G401.6 (cell line): ENCODE data around the gene ARAP1.

Experiments
- FAIRE-seq: peaks from 2 replicates; lab custom pipeline; 2012; peaks lifted over from hg19 to GRCh38; lab: Jason Lieb, UNC

Gene ARAP1

DNA sequence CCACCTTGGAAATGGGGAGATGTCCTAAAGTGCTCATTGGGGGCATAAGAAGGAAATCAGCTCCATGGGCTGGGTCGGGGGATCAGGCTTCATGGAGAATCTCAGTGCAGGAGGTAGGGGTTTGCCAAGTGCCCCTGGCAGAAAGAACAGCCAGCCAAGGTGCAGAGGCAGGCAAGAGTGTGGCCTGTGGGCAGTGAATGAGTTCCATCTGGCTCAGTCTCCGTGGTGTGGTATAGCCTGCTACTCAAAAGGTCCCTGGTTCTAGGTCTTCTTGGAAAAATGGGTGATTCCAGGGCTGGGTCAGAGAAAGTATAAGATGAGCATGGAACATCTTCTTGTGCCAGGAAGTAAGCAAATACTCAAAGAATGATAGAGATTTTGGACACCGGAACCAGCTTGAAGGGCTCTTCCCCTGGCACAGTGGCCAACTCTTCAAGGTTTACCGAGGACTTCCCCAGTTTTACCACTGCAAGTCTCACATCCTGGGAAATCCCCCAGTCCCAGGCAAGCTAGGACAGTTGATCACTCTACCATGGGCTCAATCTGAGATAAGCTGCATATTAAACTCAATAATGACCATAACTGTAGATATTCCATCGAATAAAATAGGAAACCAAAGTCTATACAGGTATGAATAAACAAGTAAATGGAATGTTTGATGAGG lies 10.6 kb upstream of the ARAP1 start:
- FAIRE-seq: no peak

DNA sequence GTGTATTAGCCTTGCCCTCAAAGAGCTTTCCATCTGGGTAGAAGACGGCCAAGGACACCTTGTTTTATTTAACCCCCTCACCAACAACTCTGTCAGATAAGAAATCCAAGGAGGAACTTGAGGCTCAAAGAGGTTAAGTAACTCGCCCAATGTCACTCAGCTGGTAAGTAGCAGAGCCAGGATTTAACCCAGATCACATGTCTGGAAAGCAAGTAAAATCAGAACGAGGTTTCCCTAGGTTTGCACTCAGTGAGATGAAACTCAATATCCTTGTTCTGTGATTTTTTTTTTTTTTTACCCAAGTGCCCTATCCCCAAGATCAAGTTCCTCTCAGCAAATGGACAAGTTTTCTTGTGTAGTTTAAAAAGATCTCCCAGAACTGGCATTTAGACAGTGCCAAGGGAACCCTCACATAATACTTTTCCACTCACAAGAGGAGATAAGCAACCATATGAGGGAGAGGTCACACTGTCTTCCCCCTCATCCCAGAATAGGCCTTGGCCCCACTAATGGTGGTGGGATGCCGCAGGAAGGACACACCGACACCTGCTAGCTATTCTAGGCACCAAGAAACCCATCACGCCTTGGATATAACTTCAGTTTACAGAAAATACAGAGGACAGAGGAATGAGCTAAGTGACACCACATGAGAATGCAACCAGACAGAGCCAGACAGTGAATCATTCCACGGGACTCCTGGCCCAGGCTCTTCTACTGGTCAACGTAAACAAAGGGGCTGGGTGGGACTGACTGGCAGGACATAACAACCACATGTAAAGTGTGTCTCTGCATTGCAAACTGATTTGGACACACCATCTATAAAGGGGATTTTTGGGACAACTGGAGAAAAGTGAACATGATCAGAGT lies 8.6 kb upstream of the ARAP1 start:
- no peak for FAIRE-seq

DNA sequence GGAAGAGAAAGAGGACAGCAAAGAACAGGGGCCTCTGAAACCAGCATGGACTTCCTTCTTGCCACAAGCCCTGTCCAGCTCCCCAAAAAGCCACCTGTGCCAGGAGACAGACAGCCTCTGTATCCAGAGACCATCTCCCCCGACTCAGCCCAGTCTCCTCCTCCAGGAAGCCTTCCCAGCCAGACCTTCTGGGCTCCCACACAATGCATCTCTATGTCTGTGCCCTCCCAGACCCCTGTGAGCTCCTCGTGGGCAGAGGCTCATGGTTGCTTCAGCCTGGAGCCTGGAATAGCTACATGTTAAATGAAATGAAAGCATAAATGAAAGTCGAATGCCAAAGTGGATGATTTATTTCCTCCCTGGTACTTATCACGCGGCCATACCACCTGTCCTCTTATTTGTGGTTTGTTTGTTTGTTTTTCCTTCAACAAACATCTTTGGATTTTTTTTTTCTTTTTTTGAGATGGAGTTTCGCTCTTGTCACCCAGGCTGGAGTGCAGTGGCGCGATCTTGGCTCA lies 7.3 kb upstream of the ARAP1 start:
- FAIRE-seq: no peak

DNA sequence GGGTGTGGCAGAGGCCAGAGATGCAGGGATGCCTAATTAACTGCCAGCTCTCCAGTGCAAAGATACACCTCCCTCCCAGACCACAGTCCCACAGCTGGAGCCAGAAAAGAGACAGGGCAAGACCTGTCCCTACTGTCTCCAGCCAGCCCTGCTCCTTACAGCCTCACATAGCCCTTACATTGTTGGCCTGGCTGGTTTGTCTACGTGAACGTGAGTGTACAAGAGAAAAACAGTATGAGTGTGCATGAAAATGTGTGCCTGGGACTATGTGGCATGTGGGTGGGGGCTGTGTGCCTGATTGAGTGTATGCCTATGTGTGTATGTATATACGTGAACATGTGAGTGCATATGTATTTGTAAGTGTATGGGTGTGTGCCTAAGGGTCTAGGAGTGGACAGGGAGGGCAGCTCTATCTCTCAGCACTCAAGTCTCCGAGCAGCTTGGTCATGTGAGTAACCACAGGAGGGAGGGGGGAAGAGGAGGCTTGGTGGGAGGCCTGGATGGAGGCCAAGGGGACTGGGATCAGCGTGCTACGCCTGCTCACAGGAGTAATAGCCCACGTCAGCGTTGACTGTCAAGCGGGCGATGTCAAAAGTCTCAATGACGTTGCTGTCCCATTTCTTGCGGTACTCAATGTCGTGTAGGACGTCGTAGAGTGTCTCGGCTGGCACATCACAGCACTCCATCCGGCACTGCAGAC lies 6.6 kb upstream of the ARAP1 start:
- FAIRE-seq: no peak

DNA sequence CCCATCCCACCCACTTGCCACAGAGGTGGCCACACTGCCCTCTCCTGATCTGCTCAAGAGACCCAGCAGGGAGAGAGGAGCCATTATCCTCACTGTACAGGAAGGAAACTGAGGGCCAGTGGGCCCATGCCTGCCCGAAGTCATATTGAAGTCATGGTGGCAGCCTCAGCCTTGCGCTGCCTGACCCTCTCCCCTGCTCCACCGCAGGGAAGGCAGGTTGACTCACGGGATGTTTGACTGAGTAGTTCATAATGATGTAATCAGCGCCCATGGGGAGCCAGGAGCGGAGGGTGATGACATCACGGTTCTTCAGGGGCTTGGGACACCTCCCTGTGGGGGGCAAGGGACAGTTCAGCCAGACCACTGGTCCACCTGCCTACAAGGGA lies 6.1 kb upstream of the ARAP1 start:
- FAIRE-seq: no peak

DNA sequence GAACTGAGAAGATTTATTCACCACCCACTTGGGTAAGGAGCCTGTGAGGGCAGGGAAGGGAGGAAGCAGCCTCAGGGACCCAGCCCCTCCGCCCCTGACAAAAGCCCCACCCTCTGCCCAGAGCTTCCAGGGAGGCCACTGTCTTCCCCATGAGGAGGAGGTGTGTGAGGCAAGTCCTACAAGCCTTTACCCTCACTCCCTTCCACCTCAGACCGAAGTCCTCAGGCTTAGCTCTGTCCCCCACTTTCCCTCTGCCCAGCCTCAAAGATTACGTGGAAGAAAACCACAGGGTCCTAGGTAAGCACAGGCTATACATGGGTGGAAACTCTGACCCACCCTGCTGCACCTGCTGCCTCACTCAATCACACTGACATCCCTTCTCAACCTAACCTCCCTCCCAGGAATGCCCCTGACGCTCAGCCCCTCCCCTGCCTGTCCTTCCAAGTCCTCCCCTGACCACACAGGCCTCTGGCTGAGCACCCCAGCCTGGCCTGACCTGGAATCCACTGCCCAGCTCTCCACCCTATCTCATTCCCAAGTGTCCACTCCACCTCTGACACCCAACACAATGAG lies 3.6 kb upstream of the ARAP1 start:
- FAIRE-seq: no peak

DNA sequence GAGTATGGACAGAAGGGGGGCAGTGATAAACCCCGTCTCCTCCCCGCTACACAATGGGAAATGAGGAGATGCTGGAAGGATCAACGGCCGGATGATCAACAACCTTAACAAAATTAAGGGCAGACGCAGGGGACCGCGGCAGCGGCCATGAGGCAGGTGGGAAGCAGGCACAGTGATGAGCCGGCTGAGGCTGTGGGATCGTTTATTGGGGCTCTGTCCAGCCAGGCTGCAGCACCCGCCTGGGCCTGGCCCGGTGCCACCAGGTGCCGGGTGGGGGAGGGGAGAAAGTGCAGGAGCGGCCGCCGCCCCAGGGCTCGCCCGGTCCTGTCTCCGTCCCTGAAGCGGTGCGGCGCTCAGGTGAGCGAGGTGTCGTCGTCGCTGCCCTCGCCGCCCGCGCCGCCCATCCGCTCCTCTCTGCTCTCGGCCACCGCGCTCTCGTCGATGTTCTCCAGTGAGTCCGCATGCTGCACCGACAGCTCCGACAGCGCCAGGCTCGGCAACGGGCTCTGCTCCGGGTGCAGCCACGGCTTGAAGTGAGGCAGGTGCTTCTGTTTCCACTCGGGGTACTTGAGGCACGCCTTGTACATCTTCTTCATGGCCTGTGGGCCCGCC lies 2.4 kb upstream of the ARAP1 start:
- no peak for FAIRE-seq

DNA sequence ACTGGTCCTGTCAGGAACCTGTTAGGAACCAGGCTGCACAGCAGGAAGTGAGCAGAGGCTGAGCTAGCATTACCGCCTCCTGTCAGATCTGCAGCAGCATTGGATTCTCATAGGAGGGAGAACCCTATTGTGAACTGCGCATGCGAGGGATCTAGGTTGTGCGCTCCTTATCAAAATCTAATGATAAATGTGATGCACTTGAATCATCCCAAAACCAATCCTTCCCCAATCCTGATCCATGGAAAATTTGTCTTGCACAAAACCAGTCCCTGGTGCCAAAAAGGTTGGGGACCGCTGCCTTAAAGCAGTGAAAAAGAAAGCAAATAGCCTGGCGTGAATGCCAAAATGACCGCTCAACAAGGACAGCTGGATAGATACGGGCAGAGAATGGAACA lies 1.9 kb upstream of the ARAP1 start:
- no peak for FAIRE-seq

DNA sequence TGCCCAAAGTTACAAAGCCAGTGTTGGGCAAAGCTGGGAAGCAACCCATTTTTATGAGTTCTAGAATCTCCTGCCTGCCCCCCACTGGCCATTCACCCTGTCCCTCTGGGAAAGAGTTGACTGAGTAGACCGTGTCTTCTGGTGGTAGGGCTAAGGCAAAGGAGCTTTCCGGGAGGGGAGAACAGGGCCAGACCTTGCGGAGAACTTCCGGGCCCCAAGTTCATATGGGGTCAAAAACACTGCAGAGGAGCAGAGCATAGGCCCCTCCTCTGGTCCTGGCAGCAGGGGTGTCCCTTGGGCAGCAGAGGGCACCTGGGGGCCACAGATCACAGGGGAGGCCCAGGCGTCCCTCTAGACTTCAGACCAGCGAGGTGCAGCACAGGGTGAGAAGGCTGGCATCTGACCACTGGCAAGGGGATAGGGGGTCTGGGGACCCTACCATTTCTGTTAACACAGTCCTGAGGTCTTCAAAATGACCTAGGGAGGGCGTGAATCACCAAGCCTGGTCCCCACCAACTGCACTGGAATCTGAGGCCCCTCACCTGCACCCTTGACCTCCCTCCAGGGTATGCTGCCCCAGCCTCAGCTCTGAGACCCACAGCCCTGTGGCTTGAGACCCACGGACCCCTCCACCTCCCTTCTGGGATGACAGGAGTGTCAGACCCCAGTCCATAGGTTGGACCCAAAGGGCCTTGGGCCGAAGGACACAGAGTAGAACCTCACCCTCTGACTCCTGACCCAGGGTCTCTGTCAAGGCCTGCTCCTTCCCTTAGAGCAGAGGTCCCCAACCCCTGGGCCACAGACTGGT lies 1.3 kb upstream of the ARAP1 start:
- no peak for FAIRE-seq

DNA sequence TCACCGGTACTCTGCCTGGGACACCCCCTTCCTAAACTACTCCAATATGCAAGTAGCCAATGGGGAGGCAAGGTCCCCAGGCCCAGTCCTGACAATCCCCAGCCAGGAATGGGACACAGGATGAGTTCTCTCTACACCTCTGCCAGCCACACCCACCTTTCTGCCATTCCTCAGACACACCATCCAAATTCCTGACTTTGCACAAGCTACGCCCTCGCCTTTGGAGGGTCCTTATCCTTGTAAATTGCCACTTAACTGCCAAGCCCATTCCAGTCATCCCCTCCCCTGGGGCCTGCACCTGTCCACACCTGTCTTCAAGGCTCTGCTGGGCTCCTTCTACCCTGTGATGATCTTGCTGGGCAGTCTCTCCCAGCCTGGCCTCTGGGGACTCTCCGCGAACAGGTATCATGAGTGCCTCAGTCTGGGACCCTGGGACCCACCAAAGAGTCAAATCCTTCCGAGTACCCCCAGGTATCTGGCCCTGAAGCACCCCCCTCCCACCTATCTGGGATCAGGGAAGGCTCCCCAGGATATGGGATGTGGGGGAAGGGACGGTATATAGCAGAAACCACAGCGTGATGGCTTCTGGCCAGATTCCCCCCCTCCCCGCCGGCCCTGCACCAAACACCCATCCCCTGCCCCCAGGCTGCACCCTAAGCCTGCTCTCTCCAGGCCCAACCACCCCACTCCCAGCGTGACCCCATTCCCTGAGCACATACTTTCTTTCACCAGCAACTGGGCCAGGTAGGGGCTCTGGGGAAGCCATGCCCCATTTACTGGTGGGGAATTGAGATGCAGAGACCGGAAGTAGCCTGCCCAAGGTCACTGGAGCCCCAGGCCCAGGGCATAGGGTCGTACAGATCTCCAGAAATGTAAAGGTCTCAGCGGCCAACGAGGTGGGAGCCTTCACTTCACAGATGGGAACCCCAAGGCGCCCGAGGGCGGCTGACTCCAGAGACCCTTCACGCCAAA lies 806 bp downstream of the ARAP1 start:
- no peak for FAIRE-seq

DNA sequence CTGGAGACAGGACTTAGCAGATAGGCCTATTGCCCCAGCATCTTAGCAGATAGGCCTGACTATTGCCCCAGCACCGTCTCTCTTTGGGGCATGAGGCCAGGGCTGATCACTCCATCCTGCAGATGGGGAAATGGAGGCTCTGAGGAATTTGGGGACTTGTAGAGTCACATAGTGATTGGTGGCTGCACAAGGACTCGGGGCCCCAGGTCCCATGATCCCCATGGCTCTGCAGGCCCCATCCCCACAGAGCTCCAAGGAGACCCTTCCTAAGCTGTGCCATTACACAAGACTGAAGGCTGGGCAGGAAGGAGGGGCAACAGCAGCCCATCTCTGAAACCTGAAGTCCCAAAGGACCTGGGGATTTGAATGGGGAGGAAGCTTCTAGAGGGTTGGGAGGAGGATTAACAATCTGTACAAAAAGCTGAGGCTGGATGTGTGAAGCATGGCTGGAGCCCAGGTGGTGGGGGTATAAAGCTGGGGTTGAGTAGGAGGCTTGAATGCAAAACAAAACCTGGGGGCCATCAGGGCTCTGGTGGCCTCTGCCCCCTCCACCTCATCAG lies 1.6 kb downstream of the ARAP1 start:
- FAIRE-seq: no peak

DNA sequence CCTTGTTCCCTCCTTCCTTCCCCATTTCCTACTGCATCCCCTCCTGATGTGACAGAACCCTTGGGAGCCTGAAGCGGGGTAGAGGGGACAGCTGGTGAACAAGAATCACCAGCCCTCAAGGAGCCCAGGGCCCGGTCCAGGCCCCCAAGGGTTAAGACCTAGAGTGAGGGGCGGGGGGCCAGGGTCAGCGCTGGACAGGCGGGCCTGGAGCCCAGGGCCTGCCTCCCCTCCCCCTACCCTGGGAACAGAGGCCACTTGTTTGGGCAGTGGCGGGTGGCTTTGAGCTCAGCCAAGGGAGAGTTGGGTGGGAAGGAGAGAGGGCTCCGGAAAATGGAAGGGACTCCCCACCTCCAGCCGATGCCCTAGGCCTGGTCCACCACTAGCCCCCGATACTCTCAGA lies 2.1 kb downstream of the ARAP1 start:
- no peak for FAIRE-seq

DNA sequence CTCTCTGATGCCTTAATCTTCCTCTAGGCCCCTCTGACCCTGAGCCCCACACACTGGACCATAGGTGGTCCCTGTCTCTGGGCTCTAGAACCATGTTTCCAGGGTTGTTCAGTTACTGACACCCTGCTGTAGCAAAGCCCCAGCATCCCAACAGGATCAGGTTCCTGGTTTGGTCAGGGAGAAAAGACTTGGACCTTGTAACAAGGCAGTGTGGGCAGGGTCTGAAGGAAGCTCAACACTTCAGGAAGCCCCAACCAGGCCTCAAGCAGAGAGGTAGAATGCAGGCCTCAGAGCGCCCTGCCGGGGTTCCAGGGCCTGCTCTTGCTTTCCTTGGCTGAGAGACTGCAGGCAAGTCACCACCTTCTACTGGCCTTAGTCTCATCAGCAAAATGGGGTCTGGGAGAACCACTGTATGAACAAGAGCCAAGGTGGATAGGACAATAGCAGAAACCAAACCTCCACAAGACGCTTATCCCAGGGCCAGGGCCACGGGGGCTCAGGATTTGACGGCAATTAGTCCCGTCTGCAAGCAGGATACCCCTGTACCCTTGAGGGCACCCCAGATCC lies 4.8 kb downstream of the ARAP1 start:
- no peak for FAIRE-seq

DNA sequence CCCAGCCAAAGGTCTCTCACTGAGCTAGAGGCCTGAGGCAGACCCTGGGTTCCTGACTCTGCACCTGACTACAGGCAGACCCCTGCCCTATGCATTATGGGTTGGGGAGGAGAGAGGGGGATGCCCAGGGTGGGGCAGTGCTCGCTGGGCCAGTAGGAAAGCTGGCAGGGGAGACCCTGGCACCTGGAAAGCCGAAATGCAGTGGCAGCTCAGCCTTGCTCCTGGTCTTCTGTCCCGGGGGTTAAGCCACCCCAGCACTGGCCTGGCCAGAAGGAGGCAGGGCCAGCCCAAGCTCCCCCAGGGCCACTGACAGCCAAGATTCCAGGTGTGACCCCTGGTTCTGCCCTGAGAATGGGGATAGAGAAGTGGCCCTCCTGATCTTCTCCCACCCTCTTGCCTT lies 5.4 kb downstream of the ARAP1 start:
- FAIRE-seq: no peak

DNA sequence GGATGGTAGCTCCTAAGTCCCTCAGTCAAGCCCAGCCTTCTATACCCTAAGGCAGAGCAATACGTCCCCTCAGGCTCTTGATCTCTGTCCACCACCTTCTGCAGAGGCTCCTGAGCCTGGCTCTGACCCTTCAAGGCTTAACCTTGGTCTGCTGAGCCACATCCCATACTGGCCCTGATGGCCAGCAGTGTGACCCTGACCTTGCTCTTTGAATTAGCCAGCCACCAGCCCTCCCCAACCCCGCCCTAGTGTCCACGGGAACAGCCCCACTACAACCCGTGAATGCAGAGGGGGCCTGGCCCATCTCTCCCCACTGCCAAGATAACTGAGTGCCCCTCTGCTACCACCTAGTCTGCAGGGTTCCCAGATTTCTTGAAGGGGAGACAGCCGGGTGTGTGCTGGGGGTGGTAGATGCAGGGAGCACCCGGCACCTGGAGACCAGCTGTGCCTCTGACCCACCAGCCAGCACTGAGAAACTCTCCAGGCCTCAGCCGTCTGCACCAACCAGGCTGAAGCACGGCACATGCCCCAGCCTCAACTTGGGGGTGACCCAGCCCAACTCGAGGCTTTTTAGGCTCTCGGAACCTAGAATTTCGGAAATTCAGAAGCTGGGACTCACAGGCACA lies 6.2 kb downstream of the ARAP1 start:
- no peak for FAIRE-seq

DNA sequence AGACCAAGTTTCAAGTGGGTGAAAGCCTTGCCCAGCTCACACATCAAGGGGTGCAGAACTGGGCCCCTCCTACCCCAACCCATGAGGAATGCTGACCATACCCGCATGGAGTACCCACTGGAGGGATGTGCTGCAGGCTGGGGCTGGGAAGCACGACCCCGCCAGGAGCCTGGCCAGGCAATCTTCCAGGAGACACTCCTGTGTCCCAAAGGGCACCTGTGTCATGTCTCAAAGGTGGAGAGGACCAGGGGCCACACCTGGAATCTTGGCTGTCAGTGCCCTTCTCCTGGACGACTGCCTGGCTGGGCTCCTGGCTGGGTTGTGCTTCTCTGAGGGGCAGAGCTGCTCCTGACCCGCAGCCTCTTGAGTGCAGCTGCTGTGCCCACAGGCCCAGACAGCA lies 6.7 kb downstream of the ARAP1 start:
- no peak for FAIRE-seq

DNA sequence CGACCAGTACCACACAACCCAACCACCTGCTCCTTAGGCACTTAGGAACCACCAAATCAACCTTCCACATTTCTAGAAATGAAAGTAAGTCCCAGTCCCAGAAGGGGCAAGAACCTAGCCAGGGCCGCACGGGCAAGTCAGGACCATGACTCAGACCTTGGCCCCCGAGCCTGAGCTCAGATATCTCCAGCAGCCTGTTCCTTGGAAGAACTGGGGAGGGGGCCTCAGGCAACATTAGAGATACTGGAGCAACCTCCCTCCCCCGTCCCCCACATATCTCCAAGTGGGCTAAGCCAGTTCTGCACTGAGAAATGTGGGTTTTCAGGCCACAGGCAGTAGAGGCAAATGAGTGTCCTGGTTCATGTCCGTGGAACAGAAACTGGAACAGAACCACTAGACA lies 7.7 kb downstream of the ARAP1 start:
- FAIRE-seq: no peak

DNA sequence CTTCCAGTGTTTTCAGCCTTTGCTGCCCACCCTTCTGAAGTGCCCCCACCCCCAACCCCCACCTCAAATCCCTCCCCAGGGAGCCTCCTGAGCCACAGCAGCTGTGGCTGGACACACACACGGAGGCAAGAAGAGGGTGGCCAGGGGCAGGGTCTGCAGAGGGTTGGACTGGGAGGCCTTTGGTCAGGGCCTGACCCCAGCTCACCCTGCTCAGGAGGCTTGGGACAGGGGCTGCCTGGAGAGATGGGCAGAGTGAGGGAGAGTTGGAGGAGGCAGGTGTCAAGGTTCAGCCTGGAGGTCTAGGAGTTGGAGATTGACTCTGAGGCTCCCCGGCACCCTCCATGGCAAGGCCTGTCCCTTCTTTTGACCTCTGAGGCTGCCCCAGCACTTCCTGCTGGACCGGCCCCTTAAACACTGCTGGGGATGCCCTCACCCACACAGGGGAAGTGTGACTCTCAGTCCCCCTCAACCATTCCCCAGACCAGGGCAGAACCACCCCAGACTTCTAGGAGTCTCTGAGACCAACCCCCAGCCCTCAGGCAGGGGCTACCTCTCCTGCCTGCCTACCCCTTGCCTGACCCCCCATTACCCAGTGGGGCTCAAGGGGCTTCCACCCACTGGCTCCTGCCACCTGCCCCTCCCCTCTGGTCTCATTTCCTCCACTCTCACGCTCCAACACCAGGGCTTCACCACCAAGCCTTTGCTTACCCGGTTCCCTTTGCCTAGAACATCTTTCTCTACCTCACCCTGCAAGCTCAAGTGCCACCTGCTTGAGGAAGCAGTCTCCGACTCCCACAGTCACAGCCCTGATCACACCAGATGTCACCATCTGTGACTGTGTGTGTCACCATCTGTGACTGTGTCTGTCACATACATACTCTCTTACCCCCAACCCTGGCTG lies 8.6 kb downstream of the ARAP1 start:
- no peak for FAIRE-seq
